ENCODE measurements around the gene BBOX1.

DNA sequence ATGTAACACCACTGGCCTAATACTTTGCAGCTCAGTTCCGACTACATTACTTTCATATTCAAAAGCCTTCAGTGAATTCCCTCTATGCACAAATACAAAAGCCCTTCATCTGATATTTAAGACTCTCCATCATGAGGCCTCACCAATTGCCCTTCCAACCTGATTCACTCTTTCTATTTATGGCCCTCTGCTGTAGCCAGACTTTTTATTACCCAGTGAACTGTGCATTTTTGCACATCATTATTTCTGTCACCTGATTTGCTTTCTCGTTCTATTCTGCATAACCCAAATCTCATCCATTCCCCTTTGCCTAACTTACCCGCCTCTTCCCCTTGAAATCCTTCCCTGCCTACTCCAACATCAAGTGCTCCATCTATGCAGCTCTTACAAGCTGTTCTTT lies 78.3 kb downstream of the BBOX1 start:
- TF ChIP-seq CTCF (IDR thresholded peaks at IDR 0.05; ENCODE audit: insufficient read depth, low read length, poor library complexity, severe bottlenecking) (no peak), EZH2phosphoT487 (conservative IDR thresholded peaks at IDR 0.05; ENCODE audit: low read length) (no peak)

Data from SU-DHL-6 (cell line).